H1 (cell line): ENCODE results near the gene TXNDC15.

Experiments used
- ASH2L ChIP-seq: fragments of 200-600, 300-600 bp; sonication (generic); IDR thresholded peaks from one replicate; pipeline ENCODE4 v1.7.1; 2017; ENCODE audit warnings: low read length
- CEBPB ChIP-seq: IDR thresholded peaks from 2 replicates; pipeline ENCODE4 v1.6.1; 2012; ENCODE audit warnings: low read depth, low read length
- CHD2 ChIP-seq: IDR thresholded peaks from 2 replicates; pipeline ENCODE4 v1.6.1; 2012; ENCODE audit warnings: low read length, improper control_type of control experiment
- CREB1 ChIP-seq: IDR thresholded peaks from 2 replicates; pipeline ENCODE4 v1.6.1; 2012; ENCODE audit warnings: inconsistent platforms
- CTCF ChIP-seq, 3 experiments: IDR thresholded peaks; 1 replicate in 2 of 3; 2 replicates in 1 of 3; pipeline versions ENCODE4 v1.5.1 to v1.6.1; 2011; ENCODE audit warnings: low read length in 3 of 3, mild to moderate bottlenecking in 3 of 3, inconsistent platforms in 2 of 3, low read depth in 1 of 3, moderate library complexity in 1 of 3; ENCODE audit not compliant: insufficient read depth in 1 of 3; ENCODE audit errors: control extremely low read depth in 1 of 3
- EP300 ChIP-seq, 2 experiments: IDR thresholded peaks; 1 replicate in 1 of 2; 2 replicates in 1 of 2; pipeline ENCODE4 v1.6.1; 2011 to 2012; ENCODE audit warnings: low read depth in 2 of 2, low read length in 2 of 2, mild to moderate bottlenecking in 2 of 2, borderline replicate concordance in 1 of 2, inconsistent platforms in 1 of 2, moderate library complexity in 1 of 2
- EZH2 ChIP-seq: fragments of 200-600 bp; sonication (generic); IDR thresholded peaks from 2 replicates; pipeline ENCODE4 v1.7.1; 2012; ENCODE audit warnings: low read depth, mild to moderate bottlenecking, moderate library complexity, low read length, inconsistent platforms; ENCODE audit not compliant: severe bottlenecking
- PHF8 ChIP-seq: fragments of 200-600 bp; sonication (generic); conservative IDR thresholded peaks from 2 replicates; pipeline ENCODE4 v1.7.1; 2012; ENCODE audit warnings: low read depth, mild to moderate bottlenecking, inconsistent platforms, low read length, moderate library complexity
- POLR2A ChIP-seq, 2 experiments: IDR thresholded peaks; 1 replicate in 1 of 2; 2 replicates in 1 of 2; pipeline ENCODE4 v1.6.1; 2011; ENCODE audit warnings: low read depth in 2 of 2, low read length in 2 of 2, mild to moderate bottlenecking in 2 of 2; ENCODE audit errors: control extremely low read depth in 1 of 2
- POLR2AphosphoS5 ChIP-seq: IDR thresholded peaks from 2 replicates; pipeline ENCODE4 v1.6.1; 2011; ENCODE audit warnings: low read depth, low read length
- RAD21 ChIP-seq, 2 experiments: IDR thresholded peaks in 1 of 2; conservative IDR thresholded peaks in 1 of 2; 2 replicates each; pipeline ENCODE4 v1.6.1; 2011; ENCODE audit warnings: low read depth in 2 of 2, low read length in 2 of 2, improper control_type of control experiment in 1 of 2, inconsistent platforms in 1 of 2, mild to moderate bottlenecking in 1 of 2, moderate library complexity in 1 of 2
- RFX5 ChIP-seq: IDR thresholded peaks from 2 replicates; pipeline ENCODE4 v1.6.1; 2011; ENCODE audit warnings: low read depth, low read length, improper control_type of control experiment, borderline replicate concordance
- TAF1 ChIP-seq: IDR thresholded peaks from 2 replicates; pipeline ENCODE4 v1.6.1; 2011; ENCODE audit warnings: mild to moderate bottlenecking, low read depth, low read length

DNA sequence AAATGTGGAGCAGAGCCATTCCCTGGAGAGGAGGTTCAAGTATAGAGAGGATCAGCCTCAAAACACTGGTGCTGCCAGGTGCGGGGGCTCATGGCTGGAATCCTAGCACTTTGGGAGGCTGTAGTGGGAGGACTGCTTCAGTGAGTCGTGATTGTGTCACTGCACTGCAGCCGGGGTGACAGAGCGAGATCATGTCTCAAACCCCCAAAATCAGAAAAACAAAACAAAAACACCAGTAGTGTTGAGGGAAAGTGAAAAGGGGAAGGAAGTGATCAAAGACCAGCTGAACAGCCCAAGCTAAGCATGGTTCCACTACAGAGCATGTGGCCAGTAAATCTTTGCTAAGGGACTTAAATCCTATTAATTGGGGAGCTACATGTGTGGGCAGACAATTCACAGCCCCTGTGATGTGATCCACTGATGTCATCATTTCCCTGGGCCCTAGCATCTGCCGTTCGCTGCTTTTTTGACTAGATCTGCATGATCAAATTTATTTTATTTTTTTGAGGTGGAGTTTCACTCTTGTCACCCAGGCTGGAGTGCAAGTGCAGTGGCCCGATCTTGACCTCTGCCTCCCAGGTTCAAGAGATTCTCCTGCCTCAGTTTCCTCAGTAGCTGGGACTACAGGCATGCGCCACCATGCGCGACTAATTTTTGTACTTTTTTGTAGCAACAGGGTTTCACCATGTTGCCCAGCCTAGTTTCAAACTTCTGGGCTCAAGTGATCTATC lies 28.1 kb downstream of the TXNDC15 start:
- no peak for TF ChIP-seq CTCF (IDR thresholded peaks at IDR 0.05; ENCODE audit: control extremely low read depth in 1 of 3, insufficient read depth in 1 of 3, low read depth in 1 of 3, low read length in 3 of 3)
- no peak for TF ChIP-seq POLR2A (IDR thresholded peaks at IDR 0.05; ENCODE audit: control extremely low read depth in 1 of 2, low read depth in 2 of 2, low read length in 2 of 2)
- no peak for TF ChIP-seq EP300 (IDR thresholded peaks at IDR 0.05; ENCODE audit: borderline replicate concordance in 1 of 2, low read depth in 2 of 2, low read length in 2 of 2)
- TF ChIP-seq ASH2L = no peak
- TF ChIP-seq CREB1 = no peak
- TF ChIP-seq RFX5 = no peak
- no peak for TF ChIP-seq CHD2
- no peak for TF ChIP-seq CEBPB
- TF ChIP-seq EZH2 = no peak
- TF ChIP-seq PHF8 = no peak
- TF ChIP-seq POLR2AphosphoS5 = no peak
- TF ChIP-seq RAD21 (IDR thresholded peaks at IDR 0.05 in 1 of 2, conservative IDR thresholded peaks at IDR 0.05 in 1 of 2; ENCODE audit: low read depth in 2 of 2, low read length in 2 of 2) = no peak
- no peak for TF ChIP-seq TAF1
